Endothelial cell of umbilical vein (primary cell): ENCODE results near the gene MMS19.

Experiments used
- CTCF ChIP-seq, 2 donors: IDR thresholded peaks; 1 replicate in 1 of 2; 2 replicates in 1 of 2; pipeline ENCODE4 v1.5.1; 2011; ENCODE audit warnings: low read length in 2 of 2, mild to moderate bottlenecking in 2 of 2, moderate library complexity in 2 of 2, control low read depth in 1 of 2, inconsistent platforms in 1 of 2, low read depth in 1 of 2; ENCODE audit not compliant: insufficient read depth in 1 of 2; ENCODE audit errors: extremely low read depth in 1 of 2
- EZH2 ChIP-seq: IDR thresholded peaks from 2 replicates; pipeline ENCODE4 v1.6.1; 2012; ENCODE audit warnings: borderline replicate concordance, low read depth, mild to moderate bottlenecking, moderate library complexity, low read length, inconsistent platforms; ENCODE audit not compliant: severe bottlenecking
- MYC ChIP-seq: IDR thresholded peaks from one replicate; pipeline ENCODE4 v1.6.1; 2011; ENCODE audit warnings: mild to moderate bottlenecking, low read depth, low read length
- POLR2AphosphoS5 ChIP-seq: IDR thresholded peaks from 2 replicates; pipeline ENCODE4 v1.6.1; 2012; ENCODE audit warnings: low read depth, mild to moderate bottlenecking, control low read depth, low read length, moderate library complexity; ENCODE audit not compliant: insufficient read depth

GRCh38 chr10:97450828-97451227, 47.4 kb downstream of the MMS19 start:
- TF ChIP-seq CTCF (IDR thresholded peaks at IDR 0.05; ENCODE audit: extremely low read depth in 1 of 2, insufficient read depth in 1 of 2, low read depth in 1 of 2, low read length in 2 of 2) (no peak), POLR2AphosphoS5 (no peak), MYC (no peak), EZH2 (no peak)
